SK-N-MC (cell line): Measurements from ENCODE around the gene STK4.
"Not testable (repeated sequence)": the region's sequence is repeated elsewhere in the genome, so short reads cannot be mapped to it uniquely, and the experiment has no call there.

Source experiments
- DNase-seq: peaks from one replicate; pipeline ENCODE4 v3.0.0-alpha.2; 2011; ENCODE audit warnings: low read depth, low spot score
- H3K27ac ChIP-seq: fragments of 200-600 bp; sonication (generic); 2 replicates; pipeline ENCODE4 v1.5.1; 2016; ENCODE audit warnings: mixed run types
- H3K36me3 ChIP-seq: fragments of 200-600 bp; sonication (generic); 2 replicates; pipeline ENCODE4 v1.6.1; 2017; ENCODE audit warnings: antibody characterized with exemption, low read length, mixed read lengths; ENCODE audit not compliant: insufficient read depth
- H3K4me3 ChIP-seq: fragments of 200-600 bp; sonication (generic); 2 replicates; pipeline ENCODE4 v1.5.1; 2016
- H3K9ac ChIP-seq: fragments of 200-600 bp; sonication (generic); 2 replicates; pipeline ENCODE4 v1.8.0; 2017; ENCODE audit warnings: mixed run types, mixed read lengths; ENCODE audit not compliant: insufficient read length
- H3K9me3 ChIP-seq: fragments of 200-600 bp; sonication (generic); 2 replicates; pipeline ENCODE4 v1.6.1; 2017; ENCODE audit warnings: low read depth, mild to moderate bottlenecking, antibody characterized with exemption, low read length, moderate library complexity, mixed read lengths
- EZH2 ChIP-seq: fragments of 200-600 bp; sonication (generic); IDR thresholded peaks from one replicate; pipeline ENCODE4 v1.6.1; 2017; ENCODE audit warnings: antibody characterized with exemption
- FOXP2 ChIP-seq: optimal IDR thresholded peaks from 2 replicates; pipeline ENCODE3; 2011; ENCODE audit warnings: mild to moderate bottlenecking, moderate library complexity; ENCODE audit not compliant: insufficient read depth; ENCODE audit errors: extremely low read length, control extremely low read depth
- POLR2AphosphoS5 ChIP-seq: IDR thresholded peaks from 2 replicates; pipeline ENCODE4 v1.6.1; 2012; ENCODE audit warnings: mild to moderate bottlenecking, low read depth, low read length, borderline replicate concordance

Gene STK4

GRCh38 chr20:45055056-45055455 is 88.7 kb downstream of the STK4 start:
- TF ChIP-seq EZH2, result no peak
- no peak for TF ChIP-seq POLR2AphosphoS5
- no peak for TF ChIP-seq FOXP2
- no peak overlapping the region for H3K4me3 ChIP-seq
- peaks cover 7% of the 10 kb centered on the region for H3K36me3 ChIP-seq
- H3K9ac ChIP-seq, result no peak overlapping the region
- no peaks in the 10 kb centered on the region for H3K9me3 ChIP-seq
- DNase-seq, result no peak
- H3K27ac ChIP-seq, result no peak overlapping the region

DNA sequence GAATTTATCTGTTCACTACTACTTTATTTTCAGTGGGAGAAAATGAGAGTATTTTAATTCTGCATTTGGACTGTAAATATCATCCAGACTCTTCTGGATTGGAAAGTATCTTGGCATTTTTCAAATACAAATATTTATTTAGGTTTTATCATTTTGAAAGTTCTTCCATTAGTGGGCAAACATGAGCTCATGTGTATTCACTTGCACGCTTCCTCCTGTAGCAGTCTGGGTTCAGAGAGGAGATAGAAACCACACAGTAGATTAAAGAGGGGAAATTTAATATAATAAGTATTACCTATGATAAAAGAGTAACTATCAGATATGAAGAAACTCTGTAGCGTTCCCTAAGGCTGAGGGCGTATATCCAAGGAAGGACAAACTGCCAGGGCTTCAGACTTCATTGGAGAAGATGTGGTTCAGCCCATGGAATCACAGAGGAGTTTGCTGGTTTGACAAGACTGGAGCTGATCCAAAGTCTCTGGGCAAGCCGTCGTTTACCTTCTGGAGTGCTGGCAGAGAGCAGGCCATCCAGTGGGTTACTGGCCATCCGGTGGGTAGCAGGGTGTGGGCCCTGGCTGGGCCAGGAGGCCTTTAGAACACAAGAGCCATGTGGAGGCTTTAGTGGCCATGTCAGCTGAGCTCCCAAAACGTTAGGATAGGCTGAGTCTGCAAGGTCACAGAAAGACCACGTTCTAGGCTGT is 90.3 kb downstream of the STK4 start:
- no peak for DNase-seq
- Histone ChIP-seq H3K36me3 (peaks cover 7% of the 10 kb centered on the region), H3K27ac (no peak overlapping the region), H3K9ac (no peak overlapping the region), H3K9me3 (no peaks in the 10 kb centered on the region), H3K4me3 (no peak overlapping the region)
- TF ChIP-seq FOXP2 (no peak), POLR2AphosphoS5 (no peak), EZH2 (no peak)

DNA sequence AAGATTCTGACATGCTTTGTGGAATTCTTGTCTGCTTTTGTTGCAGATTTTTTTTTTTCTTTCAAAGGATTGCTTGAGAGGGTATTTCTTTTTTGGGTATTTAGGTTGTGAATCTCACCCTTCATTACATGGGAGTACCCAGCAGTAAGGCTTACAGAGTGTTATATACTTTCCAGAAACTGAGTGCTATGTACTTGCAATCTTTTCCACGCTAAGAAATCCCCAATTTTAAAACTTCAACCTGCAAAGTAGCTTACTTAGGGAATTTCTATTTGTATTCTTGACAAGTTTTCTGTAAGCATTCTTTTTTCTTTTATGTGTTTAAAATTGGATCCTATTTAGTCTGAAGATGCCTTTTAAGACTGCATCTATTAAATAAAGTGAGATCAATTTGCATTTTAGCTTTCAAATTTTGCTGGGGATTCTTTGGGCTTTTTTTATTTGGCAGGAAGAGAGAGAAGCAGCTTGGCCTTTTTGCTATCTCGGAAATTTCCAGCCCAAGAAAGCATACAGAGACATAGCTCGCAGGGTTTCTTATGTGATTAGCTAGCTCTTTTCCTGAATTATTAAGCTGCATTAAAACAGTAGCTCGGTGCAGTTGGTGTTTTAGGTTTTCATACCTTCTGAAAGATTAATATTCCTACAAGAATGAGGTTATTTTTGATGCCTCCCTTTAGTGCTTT is 92.0 kb downstream of the STK4 start:
- H3K9ac ChIP-seq, result no peak overlapping the region
- peaks cover 7% of the 10 kb centered on the region for H3K36me3 ChIP-seq
- TF ChIP-seq POLR2AphosphoS5 (no peak), FOXP2 (no peak), EZH2 (no peak)
- H3K27ac ChIP-seq, result no peak overlapping the region
- no peaks in the 10 kb centered on the region for H3K9me3 ChIP-seq
- H3K4me3 ChIP-seq, result no peak overlapping the region
- no peak for DNase-seq

- Histone ChIP-seq H3K36me3 (peaks cover 7% of the 10 kb centered on the region), H3K27ac (no peak overlapping the region), H3K9me3 (no peaks in the 10 kb centered on the region), H3K4me3 (no peak overlapping the region), H3K9ac (no peak overlapping the region)
- TF ChIP-seq FOXP2, result no peak
- no peak for TF ChIP-seq POLR2AphosphoS5
- TF ChIP-seq EZH2, result no peak
- DNase-seq, result no peak
Measured at GRCh38 chr20:45059022-45059728, 92.9 kb downstream of the STK4 start.

DNA sequence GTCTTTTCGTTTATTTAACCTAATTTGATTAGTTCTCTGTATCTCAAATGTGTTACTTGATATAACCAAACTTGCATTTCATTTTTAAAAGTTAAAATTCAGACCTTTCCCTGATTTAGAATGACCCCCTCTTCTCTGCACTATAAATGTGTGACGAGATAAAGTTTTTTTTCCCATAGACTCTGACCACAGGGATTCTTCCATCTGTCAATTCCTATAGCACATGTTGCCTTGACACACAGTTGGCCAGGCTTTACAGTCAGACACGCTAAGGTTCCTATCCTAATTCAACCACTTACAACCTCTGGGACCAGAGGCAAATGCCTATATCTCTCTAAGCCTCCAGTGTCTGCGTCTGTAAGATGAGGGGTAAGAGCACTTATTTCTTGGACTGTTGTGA is 94.0 kb downstream of the STK4 start:
- Histone ChIP-seq H3K4me3 (no peak overlapping the region), H3K9me3 (no peaks in the 10 kb centered on the region), H3K9ac (no peak overlapping the region), H3K27ac (no peak overlapping the region), H3K36me3 (peaks cover 7% of the 10 kb centered on the region)
- TF ChIP-seq POLR2AphosphoS5 (no peak), FOXP2 (no peak), EZH2 (no peak)
- DNase-seq, result no peak

- H3K4me3 ChIP-seq, result no peak overlapping the region
- H3K9ac ChIP-seq, result no peak overlapping the region
- DNase-seq, result no peak
- H3K27ac ChIP-seq, result no peak overlapping the region
- H3K36me3 ChIP-seq, result peaks cover 7% of the 10 kb centered on the region
- TF ChIP-seq POLR2AphosphoS5 (no peak), EZH2 (no peak), FOXP2 (no peak)
- no peaks in the 10 kb centered on the region for H3K9me3 ChIP-seq
Measured at GRCh38 chr20:45061244-45061643, 94.9 kb downstream of the STK4 start.

DNA sequence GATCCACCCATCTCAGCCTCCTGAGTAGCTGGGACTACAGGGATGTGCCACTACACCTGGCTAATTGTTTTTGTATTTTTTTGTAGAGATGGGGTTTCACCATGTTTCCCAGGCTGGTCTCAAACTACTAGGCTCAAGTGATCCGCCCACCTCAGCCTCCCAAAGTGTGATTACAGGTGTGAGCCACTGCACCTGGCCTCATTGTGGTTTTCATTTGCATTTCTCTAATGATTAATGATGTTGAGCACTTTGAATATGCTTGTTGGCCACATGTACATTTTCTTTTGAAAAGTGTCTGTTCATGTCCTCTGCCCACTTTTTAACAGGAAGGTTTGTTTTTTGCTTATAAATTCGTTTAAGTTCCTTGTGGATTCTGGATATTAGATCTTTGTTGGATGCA is 96.8 kb downstream of the STK4 start:
- H3K36me3 ChIP-seq, H3K4me3 ChIP-seq, H3K9ac ChIP-seq, H3K9me3 ChIP-seq, DNase-seq, H3K27ac ChIP-seq: not testable (repeated sequence)

- H3K27ac ChIP-seq, result no peak overlapping the region
- no peak overlapping the region for H3K9ac ChIP-seq
- no peaks in the 10 kb centered on the region for H3K9me3 ChIP-seq
- no peaks in the 10 kb centered on the region for H3K36me3 ChIP-seq
- H3K4me3 ChIP-seq, result no peak overlapping the region
- no peak for DNase-seq
- TF ChIP-seq EZH2, result no peak
- no peak for TF ChIP-seq POLR2AphosphoS5
- no peak for TF ChIP-seq FOXP2
Measured at GRCh38 chr20:45064812-45065211, 98.5 kb downstream of the STK4 start.
